ENCODE measurements around the gene PGF. TPM values are rescaled to one million over a fixed set of nuclear protein-coding genes. Genes with fewer than 3 reads are reported as not detected.

PGF gene
- total RNA-seq, 2 donors from 2014 or later, result 0.40 to 0.48 TPM

- Mint-ChIP-seq H3K27ac (no peak overlapping the region), H3K4me3 (no peak overlapping the region), H3K9me3 (no peaks in the 10 kb centered on the region), H3K27me3 (no peaks in the 10 kb centered on the region), H3K36me3 (ENCODE audit: low read depth) (no peaks in the 10 kb centered on the region), H3K4me1 (no peaks in the 10 kb centered on the region)
- ATAC-seq (replicated peaks), result peak; percentile 85
These were observed 17.7 kb upstream of the PGF start for GRCh38 chr14:74973003-74973653.

- H3K27ac Mint-ChIP-seq, result no peak overlapping the region
- H3K4me3 Mint-ChIP-seq, result no peak overlapping the region
- no peaks in the 10 kb centered on the region for H3K4me1 Mint-ChIP-seq
- ATAC-seq (replicated peaks), result no peak
- peaks cover 5% of the 10 kb centered on the region for H3K27me3 Mint-ChIP-seq
- H3K36me3 Mint-ChIP-seq (ENCODE audit: low read depth), result no peaks in the 10 kb centered on the region
- no peaks in the 10 kb centered on the region for H3K9me3 Mint-ChIP-seq
These were observed 13.4 kb upstream of the PGF start for GRCh38 chr14:74968811-74969210.

GRCh38 chr14:74965486-74966153 is 10.2 kb upstream of the PGF start:
- Mint-ChIP-seq H3K9me3 (no peaks in the 10 kb centered on the region), H3K36me3 (ENCODE audit: low read depth) (no peaks in the 10 kb centered on the region), H3K4me3 (no peak overlapping the region), H3K27me3 (peaks cover 8% of the 10 kb centered on the region), H3K27ac (no peak overlapping the region), H3K4me1 (peaks cover 4% of the 10 kb centered on the region)
- ATAC-seq (replicated peaks), result no peak

- Mint-ChIP-seq H3K9me3 (no peaks in the 10 kb centered on the region), H3K4me3 (no peak overlapping the region), H3K27me3 (peaks cover 8% of the 10 kb centered on the region), H3K27ac (no peak overlapping the region), H3K4me1 (peaks cover 4% of the 10 kb centered on the region), H3K36me3 (ENCODE audit: low read depth) (no peaks in the 10 kb centered on the region)
- no peak for ATAC-seq (replicated peaks)
These were observed 9.5 kb upstream of the PGF start for GRCh38 chr14:74964787-74965485.

- Mint-ChIP-seq H3K4me3 (no peak overlapping the region), H3K9me3 (no peaks in the 10 kb centered on the region), H3K4me1 (peaks cover 4% of the 10 kb centered on the region), H3K27me3 (peaks cover 8% of the 10 kb centered on the region), H3K36me3 (ENCODE audit: low read depth) (no peaks in the 10 kb centered on the region), H3K27ac (no peak overlapping the region)
- ATAC-seq (replicated peaks), result no peak
These were observed 8.4 kb upstream of the PGF start for GRCh38 chr14:74963705-74964271.

- no peak for ATAC-seq (replicated peaks)
- Mint-ChIP-seq H3K36me3 (ENCODE audit: low read depth) (no peaks in the 10 kb centered on the region), H3K4me1 (peaks cover 4% of the 10 kb centered on the region), H3K4me3 (no peak overlapping the region), H3K27me3 (peaks cover 8% of the 10 kb centered on the region), H3K27ac (peak overlapping the region; percentile 53), H3K9me3 (no peaks in the 10 kb centered on the region)
These were observed 7.8 kb upstream of the PGF start for GRCh38 chr14:74963178-74963704.

- no peak overlapping the region for H3K4me3 Mint-ChIP-seq
- H3K36me3 Mint-ChIP-seq (ENCODE audit: low read depth), result no peaks in the 10 kb centered on the region
- peak overlapping the region; percentile 53 for H3K27ac Mint-ChIP-seq
- no peaks in the 10 kb centered on the region for H3K9me3 Mint-ChIP-seq
- no peak for ATAC-seq (replicated peaks)
- H3K4me1 Mint-ChIP-seq, result peaks cover 4% of the 10 kb centered on the region
- H3K27me3 Mint-ChIP-seq, result peaks cover 8% of the 10 kb centered on the region
These were observed 7.1 kb upstream of the PGF start for GRCh38 chr14:74962493-74962892.

GRCh38 chr14:74962046-74962445 is 6.6 kb upstream of the PGF start:
- no peaks in the 10 kb centered on the region for H3K36me3 Mint-ChIP-seq (ENCODE audit: low read depth)
- H3K9me3 Mint-ChIP-seq, result no peaks in the 10 kb centered on the region
- no peak for ATAC-seq (replicated peaks)
- peaks cover 4% of the 10 kb centered on the region for H3K4me1 Mint-ChIP-seq
- H3K27ac Mint-ChIP-seq, result no peak overlapping the region
- H3K4me3 Mint-ChIP-seq, result no peak overlapping the region
- H3K27me3 Mint-ChIP-seq, result peaks cover 8% of the 10 kb centered on the region

GRCh38 chr14:74961238-74961911 is 6.0 kb upstream of the PGF start:
- Mint-ChIP-seq H3K27me3 (peaks cover 11% of the 10 kb centered on the region), H3K9me3 (no peaks in the 10 kb centered on the region), H3K4me1 (peaks cover 6% of the 10 kb centered on the region), H3K36me3 (ENCODE audit: low read depth) (no peaks in the 10 kb centered on the region), H3K27ac (no peak overlapping the region), H3K4me3 (no peak overlapping the region)
- ATAC-seq (replicated peaks), result no peak

- Mint-ChIP-seq H3K4me3 (no peak overlapping the region), H3K4me1 (peaks cover 8% of the 10 kb centered on the region), H3K9me3 (no peaks in the 10 kb centered on the region), H3K36me3 (ENCODE audit: low read depth) (no peaks in the 10 kb centered on the region), H3K27ac (no peak overlapping the region), H3K27me3 (peaks cover 13% of the 10 kb centered on the region)
- ATAC-seq (replicated peaks), result no peak
These were observed 5.3 kb upstream of the PGF start for GRCh38 chr14:74960736-74961135.

GRCh38 chr14:74959596-74960180 is 4.3 kb upstream of the PGF start:
- Mint-ChIP-seq H3K4me3 (no peak overlapping the region), H3K27ac (no peak overlapping the region), H3K27me3 (peaks cover 13% of the 10 kb centered on the region), H3K9me3 (no peaks in the 10 kb centered on the region), H3K4me1 (peaks cover 8% of the 10 kb centered on the region), H3K36me3 (ENCODE audit: low read depth) (no peaks in the 10 kb centered on the region)
- ATAC-seq (replicated peaks), result no peak

GRCh38 chr14:74956280-74957072 is 1.1 kb upstream of the PGF start:
- Mint-ChIP-seq H3K4me3 (peak overlapping the region; percentile 38), H3K36me3 (ENCODE audit: low read depth) (no peaks in the 10 kb centered on the region)

GRCh38 chr14:74956027-74956279 is 556 bp upstream of the PGF start:
- ATAC-seq (replicated peaks), result no peak
- Mint-ChIP-seq H3K4me1 (peaks cover 4% of the 10 kb centered on the region), H3K4me3 (peak overlapping the region; percentile 38), H3K27me3 (peaks cover 4% of the 10 kb centered on the region), H3K36me3 (ENCODE audit: low read depth) (no peaks in the 10 kb centered on the region), H3K27ac (no peak overlapping the region), H3K9me3 (no peaks in the 10 kb centered on the region)

More at GRCh38 chr14:74956280-74957072, 1.1 kb upstream of the PGF start:
- Mint-ChIP-seq H3K27me3 (peaks cover 4% of the 10 kb centered on the region), H3K27ac (no peak overlapping the region), H3K9me3 (no peaks in the 10 kb centered on the region), H3K4me1 (peaks cover 4% of the 10 kb centered on the region)
- ATAC-seq (replicated peaks), result no peak

GRCh38 chr14:74954947-74955228 is 509 bp downstream of the PGF start:
- ATAC-seq (replicated peaks), result no peak
- no peaks in the 10 kb centered on the region for H3K36me3 Mint-ChIP-seq (ENCODE audit: low read depth)
- H3K4me1 Mint-ChIP-seq, result peaks cover 4% of the 10 kb centered on the region
- H3K27ac Mint-ChIP-seq, result no peak overlapping the region
- H3K4me3 Mint-ChIP-seq, result peak overlapping the region; percentile 33
- H3K27me3 Mint-ChIP-seq, result peaks cover 4% of the 10 kb centered on the region
- no peaks in the 10 kb centered on the region for H3K9me3 Mint-ChIP-seq

Data from activated T-helper 17 cell treated with anti-CD3 and anti-CD28 coated beads, Interleukin-2, amount 50 U/mL, for 72 hours (primary cell).